Transverse colon (tissue), 4 donors: ENCODE results near the gene FAM217B. TPM values are rescaled to one million over a fixed set of nuclear protein-coding genes. Genes with fewer than 3 reads are reported as not detected.

Experiments used
- DNase-seq: peaks from one replicate; pipeline ENCODE4 v3.0.0-alpha.2; 2019
- H3K27ac ChIP-seq, 4 donors: fragments of 200-600 bp; sonication (generic); 2 replicates each; pipeline ENCODE4 v1.5.1; 2016 to 2018; ENCODE audit warnings: inconsistent platforms in 4 of 4
- H3K27me3 ChIP-seq: fragments of 200-600 bp; sonication (generic); 2 replicates; pipeline ENCODE4 v1.5.1; 2017; ENCODE audit warnings: inconsistent platforms
- H3K36me3 ChIP-seq, 4 donors: fragments of 200-600 bp; sonication (generic); 2 replicates each; pipeline ENCODE4 v1.5.1; 2017 to 2019; ENCODE audit warnings: inconsistent platforms in 4 of 4
- H3K4me1 ChIP-seq, 4 donors: fragments of 200-600 bp; sonication (generic); 2 replicates each; pipeline ENCODE4 v1.5.1; 2017 to 2020; ENCODE audit warnings: inconsistent platforms in 4 of 4
- H3K4me3 ChIP-seq, 4 donors: fragments of 200-600 bp; sonication (generic); 1 replicate in 1 of 4; 2 replicates in 3 of 4; pipeline versions ENCODE4 v1.5.1 to v1.6.1; 2017 to 2019; ENCODE audit warnings: inconsistent platforms in 4 of 4
- H3K9me3 ChIP-seq, 2 donors: fragments of 200-600 bp; sonication (generic); 2 replicates each; pipeline ENCODE4 v1.5.1; 2017 to 2019; ENCODE audit warnings: inconsistent platforms in 2 of 2
- EP300 ChIP-seq: sonication (generic); formaldehyde crosslinking; IDR thresholded peaks from one replicate; pipeline ENCODE4 v1.6.1; 2017; ENCODE audit warnings: antibody characterized with exemption, low read depth
- POLR2A ChIP-seq: fragments of 450-650 bp; IDR thresholded peaks from one replicate; pipeline ENCODE4 v1.6.1; 2016; ENCODE audit warnings: antibody characterized with exemption, mild to moderate bottlenecking, moderate library complexity
- POLR2AphosphoS5 ChIP-seq, 3 donors: sonication (generic); formaldehyde crosslinking; IDR thresholded peaks; one replicate each; pipeline ENCODE4 v1.6.1; 2016; ENCODE audit warnings: antibody characterized with exemption in 3 of 3
- WGBS, 2 donors: methylation state at CpG; one replicate each; pipeline ENCODE4 v1.1.5; 2018; ENCODE audit warnings: low coverage in 1 of 2; 5-methylcytosine and 5-hydroxymethylcytosine counted together
- in situ Hi-C, 4 donors: fragments of 200-750 bp; cut with MboI; loops; one replicate each; pipeline versions ENCODE4 v1.15.0 to v1.15.1; 2017; ENCODE audit warnings: low sequenced_read_pairs in 3 of 4, low pct_ligation_motif_present in 1 of 4, low pct_unique_long_range_greater_than_20kb in 1 of 4
- intact Hi-C: fragments of 100-400 bp; cut with DNase I; formaldehyde crosslinking; loops from one replicate; pipeline ENCODE4 v1.15.1; 2023; ENCODE audit warnings: low total_unique reads
- total RNA-seq, 4 donors: library from RNA; depleted of rRNA; stranded (reverse); fragments of >200 nt; gene quantifications; one replicate each; pipeline ENCODE4 v1.1.0, GENCODE V29; 2016
- TF ChIP-seq, protein P1 (sequence below), 5 experiments: fragments of 200-600 bp in 3 of 5; fragments of 450-650 bp in 2 of 5; sonication (generic) in 3 of 5; IDR thresholded peaks; 1 replicate in 2 of 5; 2 replicates in 3 of 5; pipeline ENCODE4 v1.5.1; 2016 to 2017; ENCODE audit warnings: antibody characterized with exemption in 5 of 5, inconsistent platforms in 3 of 5, mild to moderate bottlenecking in 2 of 5, moderate library complexity in 1 of 5

FAM217B gene
- total RNA-seq, 4 donors from 2014 or later, result 2.2 to 12.2 (median 6.2) TPM

DNA sequence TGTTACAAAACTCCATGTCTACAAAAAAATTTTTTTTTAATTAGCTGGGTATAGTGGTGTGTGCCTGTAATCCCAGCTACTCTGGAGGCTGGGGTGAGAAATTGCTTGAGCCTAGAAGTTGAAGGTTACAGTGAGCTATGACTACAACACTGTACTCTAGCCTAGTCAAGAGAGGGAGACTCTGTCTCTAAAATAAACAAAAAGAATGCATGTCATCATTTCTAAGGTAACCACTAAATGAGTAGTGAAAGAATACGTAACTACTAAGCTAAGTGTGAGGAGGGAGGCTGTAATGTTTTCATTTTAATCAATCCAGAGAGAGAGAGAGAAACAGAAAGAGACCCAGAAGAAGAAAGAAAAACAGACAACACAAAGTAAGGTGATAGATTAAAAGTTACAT lies 16.7 kb upstream of the FAM217B start:
- intact Hi-C loops, result no loop called here
- no peaks in the 10 kb centered on the region for H3K36me3 ChIP-seq
- DNase-seq, result no peak
- H3K27ac ChIP-seq, result no peak overlapping the region
- H3K9me3 ChIP-seq, result no peaks in the 10 kb centered on the region
- H3K4me3 ChIP-seq, result no peak overlapping the region
- H3K4me1 ChIP-seq, result peaks cover 0 to 27% (median 11%) of the 10 kb centered on the region in 4 donors
- no peak for TF ChIP-seq POLR2AphosphoS5 (IDR thresholded peaks at IDR 0.05)
- no peaks in the 10 kb centered on the region for H3K27me3 ChIP-seq
- in situ Hi-C loops, result no loop called here
- WGBS, 2 donors, result 75 to 86% methylated on average over 1 of the region's 1 CpG

DNA sequence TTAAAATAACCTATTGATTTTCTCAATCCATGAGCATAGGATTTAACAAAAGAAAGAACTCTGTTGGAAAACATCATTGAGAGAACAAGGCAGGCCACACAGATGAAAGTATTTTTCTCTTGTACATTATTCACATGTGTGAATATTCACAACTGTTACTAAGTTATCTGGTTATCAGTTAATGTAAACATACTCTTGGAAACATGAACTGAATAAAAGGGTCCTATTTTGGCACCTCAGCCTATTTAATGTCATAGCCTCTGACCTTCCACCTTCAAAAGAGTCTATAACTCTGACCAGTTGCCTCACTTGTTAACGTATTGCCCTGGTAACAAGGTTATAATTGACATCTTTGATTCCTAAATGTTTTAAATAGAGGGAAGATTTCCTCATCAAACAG lies 14.8 kb upstream of the FAM217B start:
- intact Hi-C loops (no loop called here), in situ Hi-C loops (no loop called here)
- no peaks in the 10 kb centered on the region for H3K27me3 ChIP-seq
- H3K4me1 ChIP-seq, result peaks cover 0 to 27% (median 11%) of the 10 kb centered on the region in 4 donors
- DNase-seq, result no peak
- TF ChIP-seq, protein P1, sequence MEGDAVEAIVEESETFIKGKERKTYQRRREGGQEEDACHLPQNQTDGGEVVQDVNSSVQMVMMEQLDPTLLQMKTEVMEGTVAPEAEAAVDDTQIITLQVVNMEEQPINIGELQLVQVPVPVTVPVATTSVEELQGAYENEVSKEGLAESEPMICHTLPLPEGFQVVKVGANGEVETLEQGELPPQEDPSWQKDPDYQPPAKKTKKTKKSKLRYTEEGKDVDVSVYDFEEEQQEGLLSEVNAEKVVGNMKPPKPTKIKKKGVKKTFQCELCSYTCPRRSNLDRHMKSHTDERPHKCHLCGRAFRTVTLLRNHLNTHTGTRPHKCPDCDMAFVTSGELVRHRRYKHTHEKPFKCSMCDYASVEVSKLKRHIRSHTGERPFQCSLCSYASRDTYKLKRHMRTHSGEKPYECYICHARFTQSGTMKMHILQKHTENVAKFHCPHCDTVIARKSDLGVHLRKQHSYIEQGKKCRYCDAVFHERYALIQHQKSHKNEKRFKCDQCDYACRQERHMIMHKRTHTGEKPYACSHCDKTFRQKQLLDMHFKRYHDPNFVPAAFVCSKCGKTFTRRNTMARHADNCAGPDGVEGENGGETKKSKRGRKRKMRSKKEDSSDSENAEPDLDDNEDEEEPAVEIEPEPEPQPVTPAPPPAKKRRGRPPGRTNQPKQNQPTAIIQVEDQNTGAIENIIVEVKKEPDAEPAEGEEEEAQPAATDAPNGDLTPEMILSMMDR (IDR thresholded peaks at IDR 0.05), result no peak
- TF ChIP-seq EP300 (no peak), POLR2AphosphoS5 (IDR thresholded peaks at IDR 0.05) (no peak), POLR2A (no peak)
- no peaks in the 10 kb centered on the region for H3K36me3 ChIP-seq
- H3K27ac ChIP-seq, result no peak overlapping the region
- H3K9me3 ChIP-seq, result no peaks in the 10 kb centered on the region
- 53 to 62% methylated on average over 1 of the region's 1 CpG for WGBS, 2 donors
- no peak overlapping the region for H3K4me3 ChIP-seq

DNA sequence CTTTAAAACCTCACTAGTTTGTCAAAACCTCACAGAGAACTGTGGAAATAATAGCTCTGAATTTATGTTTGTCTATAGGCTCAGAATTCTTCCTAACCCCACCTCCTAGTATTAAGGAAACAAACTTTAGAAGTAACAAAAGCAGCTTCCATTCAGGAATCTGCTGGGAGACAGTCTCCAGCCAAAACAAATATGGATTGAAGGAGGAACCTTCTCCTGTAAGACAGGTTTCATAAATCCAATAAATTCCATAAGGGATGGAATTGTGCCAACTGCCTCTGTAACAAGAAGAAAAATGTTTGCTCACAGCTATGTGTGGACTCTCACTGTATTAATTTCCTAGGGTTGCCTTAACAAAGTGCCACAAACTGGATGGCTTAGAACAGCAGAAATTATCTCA lies 14.3 kb upstream of the FAM217B start:
- TF ChIP-seq POLR2A (no peak), EP300 (no peak), POLR2AphosphoS5 (IDR thresholded peaks at IDR 0.05) (no peak)
- TF ChIP-seq, protein P1 (IDR thresholded peaks at IDR 0.05), result no peak
- Histone ChIP-seq H3K9me3 (no peaks in the 10 kb centered on the region), H3K4me3 (no peak overlapping the region), H3K27me3 (no peaks in the 10 kb centered on the region), H3K36me3 (no peaks in the 10 kb centered on the region), H3K4me1 (peaks cover 0 to 27% (median 11%) of the 10 kb centered on the region in 4 donors), H3K27ac (no peak overlapping the region)
- in situ Hi-C loops (no loop called here), intact Hi-C loops (no loop called here)
- no peak for DNase-seq

DNA sequence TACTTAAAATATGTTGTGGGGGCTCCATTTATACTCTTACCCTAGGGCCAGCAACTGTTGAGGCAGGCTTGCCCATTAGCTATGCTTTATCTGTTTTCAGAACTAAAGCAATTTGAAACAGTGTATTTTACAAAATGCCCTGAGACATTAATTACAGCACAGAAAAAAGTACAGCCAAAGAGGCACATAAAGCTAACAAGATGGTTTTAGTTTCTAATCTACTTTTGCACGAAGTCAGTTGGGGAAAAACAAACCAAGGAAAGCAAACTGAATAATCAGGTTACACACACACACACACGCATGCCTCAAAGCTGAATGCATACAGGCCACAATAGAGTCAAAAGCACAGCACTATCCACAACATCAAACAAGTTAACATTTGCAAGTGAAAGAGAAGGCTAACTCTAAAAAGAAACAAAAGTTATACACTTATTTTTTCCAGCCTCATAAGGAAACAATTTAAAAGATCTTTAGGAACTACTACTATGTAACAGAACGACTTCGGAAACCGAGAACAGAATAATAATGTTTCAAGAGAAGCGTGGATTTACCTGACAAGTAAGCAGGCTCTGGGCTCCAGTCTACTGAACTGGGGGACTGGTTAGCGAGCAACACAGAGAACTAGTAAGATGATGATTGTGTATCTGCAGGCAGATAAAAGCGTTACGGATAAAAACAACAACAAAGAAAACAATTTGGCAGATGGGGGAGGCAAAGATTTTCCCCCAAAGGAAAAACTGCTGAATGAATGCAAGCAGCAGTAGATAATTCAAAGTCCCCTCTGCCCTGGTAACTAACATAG lies 8.5 kb upstream of the FAM217B start:
- no peaks in the 10 kb centered on the region for H3K27me3 ChIP-seq
- no peaks in the 10 kb centered on the region for H3K9me3 ChIP-seq
- no peak overlapping the region for H3K27ac ChIP-seq
- intact Hi-C loops, result no loop called here
- no peaks in the 10 kb centered on the region for H3K36me3 ChIP-seq
- no peak overlapping the region for H3K4me3 ChIP-seq
- in situ Hi-C loops, result no loop called here
- DNase-seq, result no peak
- TF ChIP-seq, protein P1 (IDR thresholded peaks at IDR 0.05), result no peak
- TF ChIP-seq POLR2AphosphoS5 (IDR thresholded peaks at IDR 0.05), result no peak
- no peak for TF ChIP-seq POLR2A
- TF ChIP-seq EP300, result no peak
- peaks cover 0 to 18% (median 4%) of the 10 kb centered on the region in 4 donors for H3K4me1 ChIP-seq
- 87 to 90% methylated on average over 7 to 9 of the region's 9 CpGs for WGBS, 2 donors
